ENCODE data around the gene GYG1. TPM values are rescaled to one million over a fixed set of nuclear protein-coding genes. Genes with fewer than 3 reads are reported as not detected.

GYG1 gene
- total RNA-seq, 1 experiment from 2014 or later: 35.2 TPM

DNA sequence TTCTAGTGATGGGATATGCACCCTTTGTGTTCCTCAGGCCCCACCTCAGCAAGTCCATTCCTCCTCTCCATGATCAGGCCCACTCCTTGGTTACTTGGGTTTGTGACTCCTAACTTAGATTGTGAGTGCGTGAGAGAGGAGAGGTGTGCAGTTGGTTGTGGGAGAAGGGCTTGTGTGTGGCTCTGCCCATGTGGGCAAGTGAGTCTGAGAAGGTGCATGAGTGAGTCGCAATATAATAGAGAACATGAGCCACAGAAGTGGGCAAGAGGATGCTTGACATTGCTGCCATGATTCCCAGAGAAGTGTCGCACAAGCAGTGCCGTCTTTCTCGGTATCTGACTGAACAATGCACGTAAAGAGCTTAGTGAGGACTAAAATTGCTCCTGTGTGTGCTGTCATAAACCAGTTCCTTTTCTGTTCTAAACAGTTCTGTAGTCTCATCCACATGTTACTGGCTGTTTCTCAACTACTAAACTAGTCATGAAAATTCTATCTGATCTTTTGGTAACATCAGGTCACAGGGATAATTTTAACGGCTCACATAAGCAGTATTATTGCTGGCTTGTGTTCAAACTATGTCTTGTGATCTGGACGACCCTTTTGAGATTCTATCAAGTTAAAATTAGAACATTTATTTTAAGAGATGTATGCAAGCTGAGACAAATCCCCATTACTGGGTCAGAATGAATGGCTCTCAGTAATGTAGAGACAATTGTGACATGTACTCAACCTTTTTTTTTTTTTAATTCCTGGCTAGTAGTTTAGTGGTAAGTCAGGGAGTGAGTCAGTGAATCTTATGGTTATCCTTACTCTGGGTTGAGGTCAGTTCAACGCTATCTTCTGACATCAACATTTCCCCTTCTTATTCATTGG lies 25.6 kb downstream of the GYG1 start:
- peak; percentile 91 for DNase-seq (ENCODE audit: low read depth)

DNA sequence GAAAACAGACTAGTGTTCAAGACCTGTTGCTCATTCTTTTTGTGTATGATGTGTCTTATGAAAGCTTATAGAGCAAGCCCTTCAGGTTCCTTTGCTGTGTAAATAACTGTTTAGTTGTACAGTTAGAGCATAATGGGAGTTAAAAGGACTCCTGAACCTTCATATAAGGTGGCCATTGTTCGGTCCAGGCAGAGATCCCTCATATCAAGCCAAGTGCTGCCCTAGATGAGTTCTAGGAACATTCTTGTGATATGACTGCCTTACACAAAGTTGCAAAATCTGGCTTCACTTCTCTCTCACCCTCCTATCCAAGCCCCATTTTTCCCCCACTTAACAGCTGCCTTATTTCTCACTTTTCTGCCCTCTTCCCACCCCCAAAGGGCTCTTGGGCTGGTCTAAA lies 26.9 kb downstream of the GYG1 start:
- DNase-seq (ENCODE audit: low read depth): peak; percentile 55

DNA sequence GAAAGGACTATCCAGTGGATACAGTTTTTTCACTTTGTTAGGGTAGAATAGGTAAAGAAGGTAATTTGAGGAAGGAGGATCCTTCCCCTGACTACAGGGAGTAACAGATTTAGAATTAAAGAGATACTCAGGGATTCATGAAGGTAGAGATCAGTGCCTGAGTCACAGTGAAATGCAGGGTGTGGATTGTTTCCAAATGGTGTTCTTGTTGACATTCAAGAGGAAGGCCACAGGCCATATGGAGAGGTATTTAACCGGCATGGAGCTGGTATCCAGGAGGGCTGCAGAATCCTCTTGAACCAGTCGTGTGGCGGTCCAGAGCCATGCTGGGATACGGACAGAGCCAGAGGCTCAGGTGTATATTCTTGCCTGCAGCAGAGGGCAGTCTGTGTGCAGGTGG lies 28.2 kb downstream of the GYG1 start:
- no peak for DNase-seq (ENCODE audit: low read depth)

GRCh38 chr3:149020196-149020838 lies 29.0 kb downstream of the GYG1 start:
- no peak for DNase-seq (ENCODE audit: low read depth)

DNA sequence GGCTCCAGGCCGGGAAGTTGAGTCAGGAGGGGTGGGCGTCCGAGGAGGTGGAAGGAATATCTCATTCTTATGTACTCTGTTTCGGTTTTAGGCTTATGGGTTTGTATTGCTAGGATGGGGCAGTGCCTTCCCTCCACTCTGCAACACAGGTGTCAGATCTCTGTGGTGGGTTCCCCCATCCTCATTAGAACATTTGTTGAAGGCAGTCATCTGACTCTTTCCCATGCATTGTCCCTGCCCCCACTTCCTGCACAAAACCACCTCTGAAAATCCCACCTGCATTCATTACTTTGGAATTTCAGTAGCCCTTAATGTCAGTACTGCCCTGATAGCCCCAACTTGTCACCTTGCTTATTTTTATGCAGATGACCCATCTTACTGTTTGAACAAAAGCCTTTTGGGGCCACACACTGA lies 29.5 kb downstream of the GYG1 start:
- DNase-seq (ENCODE audit: low read depth): no peak

DNA sequence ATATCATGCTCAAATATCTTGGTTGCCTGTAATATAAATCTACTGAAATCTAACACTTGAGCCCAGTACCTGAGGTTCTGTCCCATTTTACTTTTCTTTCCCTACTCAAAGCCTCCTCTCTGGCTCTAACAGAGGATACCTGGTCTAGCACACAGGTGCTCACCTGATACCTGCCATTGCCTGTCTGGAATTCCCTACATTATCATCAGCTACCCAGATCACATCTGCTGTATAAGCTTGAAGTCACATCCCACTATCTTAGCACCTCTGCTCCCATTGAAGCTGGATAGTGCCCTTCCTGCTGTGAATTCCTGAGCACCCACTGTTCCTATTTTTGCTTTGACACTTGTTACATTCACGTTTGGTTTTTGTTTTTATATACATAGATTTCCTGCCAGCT lies 30.5 kb downstream of the GYG1 start:
- no peak for DNase-seq (ENCODE audit: low read depth)

GRCh38 chr3:149023951-149024350 lies 32.6 kb downstream of the GYG1 start:
- peak; percentile 72 for DNase-seq (ENCODE audit: low read depth)

DNA sequence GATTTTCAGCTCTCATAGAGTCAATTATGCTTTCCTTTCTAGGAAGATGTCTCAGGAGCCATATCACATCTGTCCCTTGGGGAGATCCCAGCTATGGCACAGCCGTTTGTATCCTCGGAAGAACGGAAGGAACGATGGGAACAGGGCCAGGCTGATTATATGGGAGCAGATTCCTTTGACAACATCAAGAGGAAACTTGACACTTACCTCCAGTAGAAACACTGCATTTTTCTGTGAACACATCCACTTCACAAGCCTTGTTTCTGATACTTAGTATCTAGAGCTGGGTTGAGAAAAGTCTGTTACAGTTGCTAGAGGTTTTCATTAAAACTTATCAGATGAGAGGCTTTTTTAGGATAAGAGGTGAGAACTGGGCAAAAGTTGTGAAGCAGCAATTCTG lies 35.4 kb downstream of the GYG1 start:
- DNase-seq (ENCODE audit: low read depth): peak; percentile 18

- no peak for DNase-seq (ENCODE audit: low read depth)
Measured at GRCh38 chr3:149031096-149031495, 39.8 kb downstream of the GYG1 start.

DNA sequence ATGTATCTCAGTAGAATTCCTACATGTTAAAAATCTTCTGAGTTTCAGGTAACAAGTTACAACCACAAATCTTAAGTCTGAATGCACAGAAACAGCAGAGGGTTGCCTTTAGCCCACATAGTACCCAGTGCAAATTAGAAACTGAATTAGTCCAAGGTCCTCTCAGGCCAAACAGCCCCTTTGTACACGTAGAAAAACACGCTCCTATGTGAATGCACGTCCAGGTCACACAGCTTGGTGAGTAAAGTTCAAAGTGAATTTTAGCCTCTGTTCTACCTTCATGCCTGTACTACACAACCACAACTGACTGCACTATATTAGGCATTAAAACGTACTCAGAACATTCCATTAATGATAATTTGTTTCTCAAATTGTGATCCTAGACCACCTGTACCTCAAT lies 46.3 kb downstream of the GYG1 start:
- DNase-seq (ENCODE audit: low read depth): no peak

GRCh38 chr3:149038322-149038721 lies 47.0 kb downstream of the GYG1 start:
- no peak for DNase-seq (ENCODE audit: low read depth)

DNA sequence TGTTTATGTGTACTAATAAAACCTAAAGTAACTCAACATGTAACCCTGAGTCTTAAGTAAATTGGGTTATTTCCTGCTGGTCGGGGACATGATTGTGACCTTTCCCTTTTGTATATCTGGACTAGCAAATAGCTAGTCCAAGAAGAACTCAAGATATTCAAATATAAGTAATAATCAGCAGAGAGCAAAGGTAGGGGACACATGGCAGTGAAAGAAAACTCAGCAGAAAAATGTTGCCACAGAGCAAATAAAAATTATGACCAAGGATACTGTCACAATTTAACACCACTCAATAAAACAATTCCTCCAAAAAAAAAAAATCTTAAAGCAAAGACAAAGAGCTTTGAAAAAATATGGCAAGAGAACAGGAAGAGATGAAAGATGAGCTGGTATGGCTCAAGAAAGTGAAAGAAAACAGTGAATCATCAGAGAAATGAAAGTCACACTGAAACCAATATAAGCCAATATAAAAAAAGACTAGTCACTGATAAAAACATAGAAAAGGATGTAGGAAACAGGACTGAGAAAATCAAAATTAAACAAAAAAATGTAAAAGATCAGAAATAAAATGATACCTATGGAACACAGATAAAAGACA lies 51.5 kb downstream of the GYG1 start:
- DNase-seq (ENCODE audit: low read depth): peak; percentile 75

- no peak for DNase-seq (ENCODE audit: low read depth)
Measured at GRCh38 chr3:149044339-149045083, 53.2 kb downstream of the GYG1 start.

DNA sequence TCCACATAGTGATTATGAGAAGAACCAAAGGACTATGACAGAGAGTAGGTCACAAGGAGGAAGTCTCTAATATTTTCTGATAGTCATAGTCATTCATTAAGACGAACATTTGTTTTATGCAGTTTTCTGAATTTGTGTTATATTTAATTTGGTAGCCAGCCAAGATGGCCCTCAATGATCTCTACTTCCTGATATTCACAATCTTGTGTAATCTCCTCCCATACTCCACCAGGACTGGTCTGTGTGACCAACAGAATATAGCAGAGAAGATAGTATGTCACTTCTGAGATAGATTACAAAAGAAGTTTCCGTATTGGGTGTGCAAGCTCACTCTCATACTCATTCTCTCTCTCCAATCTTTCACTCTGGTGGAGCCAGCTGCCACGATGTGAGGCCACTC lies 64.2 kb downstream of the GYG1 start:
- no peak for DNase-seq (ENCODE audit: low read depth)

GRCh38 chr3:149058198-149058597 lies 66.9 kb downstream of the GYG1 start:
- no peak for DNase-seq (ENCODE audit: low read depth)

DNA sequence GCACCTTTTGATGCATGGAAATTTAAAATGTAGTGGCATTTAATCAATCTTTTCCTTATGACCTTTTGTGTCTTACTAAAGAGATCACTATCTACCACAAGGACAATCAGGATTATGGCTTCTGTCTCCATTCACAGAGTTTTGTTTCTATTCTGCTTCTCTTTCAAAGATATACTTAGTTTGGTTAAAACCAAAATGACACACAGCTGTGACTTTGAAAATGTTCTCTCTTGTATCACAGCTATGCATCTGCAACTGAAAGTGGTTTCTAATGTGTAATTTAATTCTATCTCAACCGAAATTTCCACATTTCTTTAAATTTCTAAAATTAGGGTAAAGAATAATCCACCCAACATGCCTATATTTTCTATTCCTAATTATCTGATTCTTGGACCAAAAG lies 67.3 kb downstream of the GYG1 start:
- DNase-seq (ENCODE audit: low read depth): no peak

DNA sequence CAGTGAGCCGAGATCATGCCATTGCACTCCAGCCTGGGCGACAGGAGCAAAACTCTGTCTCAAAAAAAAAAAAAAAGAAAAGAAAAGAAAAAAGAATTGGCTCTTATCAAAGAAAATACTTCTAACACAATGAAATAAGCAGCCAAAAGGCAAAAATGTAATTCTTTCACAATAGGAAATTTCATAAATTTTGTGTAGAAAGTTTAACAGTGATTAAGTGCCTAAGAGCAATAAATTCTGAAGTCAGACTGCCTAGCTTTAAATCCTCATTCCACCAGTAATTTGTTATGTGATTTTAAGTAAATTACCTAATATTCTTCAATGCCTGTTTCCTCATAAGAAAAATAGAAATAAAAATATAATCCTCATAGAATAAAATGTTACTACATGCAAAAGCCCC lies 70.4 kb downstream of the GYG1 start:
- no peak for DNase-seq (ENCODE audit: low read depth)

GRCh38 chr3:149067883-149068282 lies 76.5 kb downstream of the GYG1 start:
- no peak for DNase-seq (ENCODE audit: low read depth)
